ENCODE results near the gene IFT122.
"Not testable (repeated sequence)": the region's sequence is repeated elsewhere in the genome, so short reads cannot be mapped to it uniquely, and the experiment has no call there.

- not testable (repeated sequence) for TF ChIP-seq SUZ12 (IDR thresholded peaks at IDR 0.05); ZNF384 (IDR thresholded peaks at IDR 0.05); PKNOX1 (IDR thresholded peaks at IDR 0.05); SP1 (IDR thresholded peaks at IDR 0.05); BHLHE40 (IDR thresholded peaks at IDR 0.05; ENCODE audit: borderline replicate concordance); TARDBP (IDR thresholded peaks at IDR 0.05); LEF1 (IDR thresholded peaks at IDR 0.05; ENCODE audit: borderline replicate concordance); FOXA1 (IDR thresholded peaks at IDR 0.05)
Measured at GRCh38 chr3:129481225-129481765, 41.3 kb downstream of the IFT122 start.

All from HEK293T (cell line).